IPS-18c (cell line): ENCODE results near the gene RTL1.

Source experiments
- H3K4me3 ChIP-seq: 2 replicates; pipeline ENCODE4 v1.7.0; 2013; ENCODE audit warnings: low read depth, mild to moderate bottlenecking, low read length, moderate library complexity; ENCODE audit not compliant: insufficient read depth
- H3K9me3 ChIP-seq: one replicate; pipeline ENCODE4 v1.6.1; 2013; ENCODE audit warnings: mild to moderate bottlenecking, low read length, moderate library complexity; ENCODE audit not compliant: control insufficient read depth, insufficient read depth

The RTL1 gene

DNA sequence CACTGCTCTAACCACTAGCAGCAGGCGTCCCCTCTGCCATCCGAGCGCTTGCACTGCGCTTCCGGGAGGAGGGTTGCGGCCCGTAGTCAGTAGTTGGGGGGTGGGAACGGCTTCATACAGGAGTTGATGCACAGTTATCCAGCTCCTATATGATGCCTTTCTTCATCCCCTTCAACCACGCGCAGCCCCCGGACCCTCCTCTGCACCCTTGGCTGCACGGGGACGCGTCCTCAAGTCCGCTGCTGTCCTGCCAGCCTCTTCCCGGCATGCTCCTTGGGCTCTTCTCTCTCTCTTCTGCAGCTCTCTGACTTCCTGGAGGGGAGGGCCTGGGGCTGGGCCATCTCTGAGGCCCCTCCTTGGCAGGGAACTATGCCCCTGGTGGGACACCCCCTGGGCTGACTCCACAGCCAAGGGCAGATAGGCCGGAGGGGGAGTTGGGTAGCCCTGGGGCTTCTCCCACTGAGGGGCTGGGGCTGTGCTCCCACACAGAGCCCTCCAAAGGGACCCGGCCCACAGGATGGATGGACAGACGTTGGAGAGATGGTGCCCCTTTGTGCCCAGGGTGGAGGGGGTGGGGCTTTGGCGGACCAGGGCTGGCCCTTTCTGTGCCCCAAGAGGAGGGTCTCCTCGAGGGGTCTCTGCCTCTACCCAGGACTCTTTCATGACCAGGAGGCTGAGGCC is 29.0 kb downstream of the RTL1 start:
- H3K4me3 ChIP-seq: no peak overlapping the region

DNA sequence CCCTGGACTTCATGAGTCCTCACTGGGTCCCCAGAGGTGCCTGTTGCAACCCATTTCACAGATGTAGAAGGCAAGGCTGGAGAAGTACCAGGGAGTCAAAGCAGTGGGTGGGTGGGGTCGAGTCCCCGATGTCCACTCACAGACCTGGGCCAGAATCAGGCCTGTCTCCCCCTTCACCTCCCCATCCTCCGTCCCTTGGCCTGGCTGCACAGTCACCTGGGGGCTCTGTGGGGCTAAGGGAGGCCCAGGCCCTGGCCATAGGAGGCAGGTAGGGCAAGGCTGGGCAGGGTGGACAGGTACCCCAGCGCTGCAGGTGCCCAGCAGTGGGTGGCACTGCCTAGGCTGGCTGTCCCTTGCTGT is 29.5 kb downstream of the RTL1 start:
- Histone ChIP-seq H3K4me3 (no peak overlapping the region), H3K9me3 (no peaks in the 10 kb centered on the region)

More for the DNA sequence above, 29.0 kb downstream of the RTL1 start:
- H3K9me3 ChIP-seq: no peaks in the 10 kb centered on the region

DNA sequence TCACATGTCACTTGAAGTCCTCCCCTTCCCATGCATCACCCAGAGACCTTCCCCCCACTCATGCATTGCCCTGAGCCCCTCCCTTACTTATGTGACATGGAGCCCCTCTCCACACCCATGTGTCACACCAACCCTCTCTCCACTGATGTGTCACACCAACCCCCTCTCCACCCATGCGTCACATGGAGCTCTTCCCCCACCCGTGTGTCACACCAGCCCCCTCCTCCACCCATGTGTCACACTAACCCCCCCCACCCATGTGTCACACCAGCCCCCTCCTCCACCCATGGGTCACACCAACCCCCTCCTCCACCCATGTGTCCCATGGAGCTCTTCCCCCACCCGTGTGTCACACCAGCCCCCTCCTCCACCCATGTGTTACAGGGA is 30.4 kb downstream of the RTL1 start:
- Histone ChIP-seq H3K9me3 (no peaks in the 10 kb centered on the region), H3K4me3 (no peak overlapping the region)

DNA sequence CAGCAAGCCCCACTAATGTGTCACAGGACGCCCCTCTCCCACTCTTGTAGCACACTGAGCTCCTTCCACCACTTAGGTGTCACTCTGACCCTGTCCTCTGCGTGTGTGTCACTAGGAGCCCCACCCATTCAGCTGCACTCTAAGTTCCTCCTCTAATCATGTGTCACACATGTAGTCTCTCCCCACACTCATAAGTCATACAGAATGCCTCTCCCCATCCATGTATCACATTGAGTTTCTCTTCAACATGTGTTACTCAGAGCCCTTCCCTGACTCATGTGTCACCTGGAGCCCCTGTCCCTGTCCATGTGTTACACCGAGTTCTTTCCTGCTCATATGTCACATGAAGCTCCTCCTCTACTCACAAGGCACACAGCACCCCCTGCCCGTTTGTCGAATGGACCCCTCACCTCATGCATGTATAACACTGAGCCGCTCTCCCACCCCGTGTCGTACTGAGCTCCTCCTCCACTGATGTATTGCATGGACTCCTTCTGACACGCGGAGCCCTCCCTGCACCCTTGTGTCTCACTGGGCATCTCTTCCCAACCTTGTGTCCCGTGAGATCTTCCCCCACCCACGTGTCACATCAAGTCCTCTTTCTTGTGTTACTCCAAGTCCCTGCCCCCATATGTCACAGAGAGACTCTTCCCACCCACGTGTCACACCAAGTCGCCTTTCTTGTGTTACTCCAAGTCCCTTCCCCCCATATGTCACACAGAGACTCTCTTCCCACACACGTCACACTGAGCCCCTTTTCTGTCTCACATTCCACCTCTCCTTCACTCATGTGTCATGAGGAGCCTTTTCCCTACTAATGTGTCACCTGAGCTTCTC is 31.0 kb downstream of the RTL1 start:
- no peaks in the 10 kb centered on the region for H3K9me3 ChIP-seq
- no peak overlapping the region for H3K4me3 ChIP-seq

DNA sequence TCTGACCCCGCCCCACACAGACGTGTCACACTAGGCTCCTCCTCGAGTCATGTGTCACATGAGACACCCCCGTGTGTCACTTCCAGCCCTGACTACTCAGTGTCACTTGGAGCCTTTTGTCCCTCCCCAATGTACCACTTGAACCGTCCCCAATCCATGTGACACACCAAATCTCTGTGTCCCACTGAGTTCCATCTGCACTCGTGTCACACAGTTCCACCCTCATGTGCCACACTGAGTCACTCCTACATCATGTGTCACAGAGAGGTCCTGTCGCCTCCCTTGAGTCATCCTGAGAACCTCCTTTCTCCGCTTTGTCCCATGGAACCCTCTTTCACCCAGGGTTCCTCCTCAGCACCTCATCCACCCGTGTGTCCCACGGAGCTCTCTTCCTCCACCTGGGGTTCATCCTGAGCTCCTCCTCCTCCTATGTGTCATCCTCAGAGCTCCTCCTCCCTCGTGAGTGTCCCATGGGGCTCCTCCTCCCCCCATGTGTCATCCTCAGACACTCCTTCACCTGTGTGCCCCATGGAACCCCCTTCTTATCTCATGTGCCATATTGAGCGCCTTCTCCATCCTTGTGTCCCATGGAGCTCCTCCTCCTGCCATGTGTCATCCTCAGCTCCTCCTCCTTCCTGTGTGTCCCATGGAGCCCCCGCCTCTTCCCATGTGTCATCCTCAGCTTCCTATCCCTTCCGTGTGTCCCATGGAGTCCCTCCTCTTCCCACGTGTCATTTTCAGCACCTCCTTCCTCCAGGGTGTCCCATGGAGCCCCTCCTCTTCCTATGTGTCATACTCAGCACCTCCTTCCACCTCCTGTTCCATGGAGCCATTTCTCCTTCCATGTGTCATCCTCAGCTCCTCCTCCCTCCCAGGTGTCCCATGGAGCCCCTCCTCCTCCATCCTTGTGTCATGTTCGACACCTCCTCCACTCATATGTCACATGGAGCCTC is 32.0 kb downstream of the RTL1 start:
- no peak overlapping the region for H3K4me3 ChIP-seq
- H3K9me3 ChIP-seq: no peaks in the 10 kb centered on the region

DNA sequence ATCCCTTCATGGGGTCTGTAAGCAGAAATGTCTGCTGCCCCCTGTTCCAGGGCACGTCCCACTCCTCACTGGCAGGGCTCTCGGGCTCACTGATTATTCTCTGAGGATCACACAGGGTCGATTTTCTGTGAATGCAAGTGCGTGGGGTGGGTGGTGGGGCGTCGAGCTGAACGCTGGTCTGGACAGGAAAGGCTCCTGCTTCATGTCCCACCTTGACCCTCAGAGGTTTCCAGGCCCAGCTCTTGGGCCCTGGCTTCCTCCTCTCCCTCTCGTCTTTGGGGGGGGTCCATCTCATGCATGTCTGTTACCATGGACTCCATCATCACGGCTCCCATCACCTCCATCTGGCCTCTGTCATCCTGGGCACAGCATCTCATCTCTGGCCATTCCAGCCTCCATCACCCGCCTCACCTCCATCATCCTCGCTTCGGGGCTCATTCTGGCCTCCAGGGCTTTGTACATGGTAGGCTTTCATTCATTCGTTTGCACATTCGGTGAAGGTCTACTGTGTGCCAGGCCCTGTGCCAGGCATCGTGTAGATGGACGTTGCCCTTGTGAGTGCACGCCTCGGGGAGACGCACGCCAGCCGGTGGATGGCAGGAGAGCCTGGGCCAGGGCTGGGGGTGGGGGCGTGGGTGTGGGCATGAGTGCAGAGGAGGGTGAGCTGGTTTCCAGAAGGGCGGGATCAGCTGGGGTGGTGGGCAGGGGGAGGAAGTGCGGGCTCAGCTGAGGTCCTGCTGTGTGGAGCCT is 34.7 kb downstream of the RTL1 start:
- no peak overlapping the region for H3K4me3 ChIP-seq
- no peaks in the 10 kb centered on the region for H3K9me3 ChIP-seq

DNA sequence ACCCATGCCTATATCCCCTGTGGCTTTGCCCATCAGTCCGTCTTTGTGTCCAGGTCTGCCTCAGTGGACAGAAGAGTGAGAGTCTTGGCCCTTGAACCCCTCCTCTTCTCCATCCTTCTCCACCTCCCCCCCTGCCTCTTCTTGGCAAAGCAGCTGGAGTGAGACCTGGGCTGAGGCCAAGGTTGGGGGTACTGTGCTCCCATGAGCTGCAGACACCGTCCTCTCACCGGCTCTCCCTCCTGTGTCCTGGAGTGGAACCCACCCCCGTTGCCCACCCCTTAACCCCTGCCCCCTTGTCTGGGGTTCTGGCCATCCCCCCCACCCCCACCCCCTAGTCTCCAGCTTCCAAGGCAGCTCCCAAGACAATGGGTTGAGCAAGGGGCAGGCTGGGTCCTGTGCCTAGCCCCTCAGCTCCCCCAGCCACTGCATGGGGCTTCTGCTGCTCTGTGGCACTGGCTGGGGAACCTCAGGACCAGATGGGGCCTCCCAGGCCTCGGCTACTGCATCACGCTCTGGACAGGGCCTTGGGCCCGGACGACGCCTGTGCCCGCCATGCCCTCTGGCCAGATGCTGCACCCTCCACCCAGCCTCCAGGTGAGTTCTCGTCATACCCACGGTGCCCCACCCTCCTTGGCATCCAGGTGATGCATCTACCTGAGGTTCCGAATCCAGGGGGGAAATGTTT is 35.7 kb downstream of the RTL1 start:
- H3K4me3 ChIP-seq: no peak overlapping the region

DNA sequence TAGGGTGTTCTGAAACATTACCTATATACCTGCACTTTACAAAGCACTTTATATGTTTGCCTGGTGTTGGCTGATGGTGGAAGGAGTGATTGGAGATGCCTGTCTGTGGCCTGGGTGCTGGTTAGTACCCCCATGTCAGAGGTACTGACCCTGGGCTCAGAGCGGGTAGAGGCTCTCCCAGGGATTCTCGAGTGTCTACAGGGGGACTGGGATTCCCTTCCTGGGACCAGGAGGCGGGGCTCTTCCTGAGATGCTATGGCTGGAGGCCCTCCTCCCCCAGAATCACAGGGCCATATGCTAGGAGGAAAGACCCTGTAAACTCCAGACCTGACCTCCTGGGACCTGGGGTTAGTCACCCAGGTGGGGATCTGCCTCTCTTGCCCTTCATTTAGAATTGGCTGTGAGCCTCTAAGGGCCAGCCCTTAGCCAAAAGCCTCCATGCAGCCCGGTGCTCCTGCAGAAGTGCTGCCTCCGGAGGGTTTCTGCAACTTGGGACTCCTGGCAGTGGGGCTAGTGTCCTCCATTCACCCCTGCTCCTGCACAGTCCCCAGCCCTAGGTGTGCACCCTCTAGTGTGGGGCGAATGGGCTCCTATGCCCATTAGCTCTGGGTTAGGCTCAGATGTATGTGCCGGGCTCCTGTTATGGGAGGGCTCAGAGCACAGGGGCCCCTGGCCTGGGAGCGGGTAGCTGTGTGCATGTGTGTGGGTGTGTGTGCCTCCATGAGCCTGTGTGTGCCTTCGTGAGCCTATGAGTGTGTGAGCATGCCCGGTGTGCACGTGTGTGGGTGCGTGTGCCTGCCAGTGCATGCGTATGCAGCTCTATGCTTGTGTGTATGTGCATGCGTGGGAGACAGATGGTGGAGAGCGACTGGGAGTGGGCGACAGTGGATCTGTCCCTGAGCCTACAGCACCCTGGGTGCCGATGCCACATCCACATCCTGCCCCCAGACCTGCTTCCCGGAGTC is 36.6 kb downstream of the RTL1 start:
- H3K4me3 ChIP-seq: no peak overlapping the region; the same call in 1 of the 2 replicates
- no peaks in the 10 kb centered on the region for H3K9me3 ChIP-seq

More for the DNA sequence above, 35.7 kb downstream of the RTL1 start:
- no peaks in the 10 kb centered on the region for H3K9me3 ChIP-seq

DNA sequence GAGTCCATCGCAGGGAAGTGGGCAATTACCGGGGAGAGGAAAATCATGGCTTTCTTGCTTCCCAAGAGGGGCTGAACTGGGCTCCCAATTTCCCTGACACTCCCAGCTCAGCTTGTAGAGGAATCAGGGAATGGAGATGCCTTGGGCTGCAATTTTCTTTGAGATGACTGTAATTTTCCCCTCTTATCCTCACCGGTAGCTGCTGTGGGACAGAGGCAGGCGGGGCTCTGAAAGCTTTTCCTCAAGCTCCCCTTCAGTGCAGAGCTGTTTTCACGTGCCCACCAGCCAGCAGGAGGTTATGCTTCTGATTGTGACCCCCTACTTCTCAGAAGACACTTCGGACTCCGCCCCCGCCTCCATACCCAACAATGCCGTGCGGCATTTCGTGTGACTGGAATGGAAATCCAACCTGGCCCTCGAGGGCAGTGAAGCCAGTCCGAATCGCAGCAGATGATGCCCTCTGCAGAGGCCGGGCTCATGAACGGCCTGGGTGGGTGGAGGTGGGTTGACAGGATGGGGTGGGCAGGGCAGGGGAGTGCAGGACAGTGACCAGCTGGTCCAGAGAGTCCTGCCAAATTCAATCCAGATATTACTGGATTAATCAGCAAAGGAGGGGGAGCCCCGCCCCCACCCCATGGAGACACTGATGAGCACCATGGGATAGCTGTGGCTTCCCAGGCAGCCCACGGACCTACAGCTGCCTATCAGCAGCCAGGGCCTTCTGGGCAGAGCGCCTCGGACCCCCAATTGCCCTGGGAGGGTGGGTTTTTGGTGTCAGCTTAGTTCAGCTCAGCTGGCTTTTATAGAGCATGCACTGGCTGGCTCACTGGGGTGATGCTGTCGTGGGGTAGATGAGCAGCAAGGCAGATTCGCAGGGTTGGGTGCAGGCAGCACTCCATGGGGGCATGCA is 37.6 kb downstream of the RTL1 start:
- Histone ChIP-seq H3K9me3 (no peaks in the 10 kb centered on the region), H3K4me3 (no peak overlapping the region)

DNA sequence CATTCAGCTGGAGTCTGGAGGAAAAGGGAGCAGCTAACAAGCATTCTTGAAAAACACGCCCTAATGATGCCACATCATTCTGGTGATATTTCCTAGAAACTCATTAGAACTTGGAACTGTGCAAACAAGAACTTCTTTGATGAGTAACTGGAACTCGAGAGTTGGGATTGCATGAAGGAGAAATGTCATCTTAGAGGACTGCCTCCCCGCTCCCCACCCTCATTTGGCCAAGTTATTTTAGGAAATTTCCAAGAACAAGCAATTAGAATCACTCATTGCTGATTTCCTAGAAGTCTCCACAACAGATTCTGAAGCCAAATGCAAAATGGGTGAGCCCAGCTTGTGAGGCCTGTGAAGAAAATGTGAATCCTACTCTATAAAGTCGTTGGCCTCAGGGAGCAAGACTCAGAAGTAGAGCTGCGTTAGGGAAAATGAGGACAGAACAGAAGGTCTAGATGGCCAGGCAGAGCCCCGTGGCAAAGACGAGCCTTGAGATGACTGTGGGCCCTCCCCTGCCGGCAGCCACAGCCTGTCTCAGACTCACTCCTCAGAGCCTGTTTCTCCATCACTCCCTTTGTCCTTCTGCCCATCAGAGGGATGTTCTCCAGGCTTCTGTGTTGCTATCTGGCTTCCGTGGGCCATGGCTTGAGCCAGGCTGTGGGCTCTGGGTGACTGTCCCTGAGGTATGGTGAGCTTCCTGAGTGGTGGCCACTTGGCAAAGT is 38.4 kb downstream of the RTL1 start:
- Histone ChIP-seq H3K4me3 (no peak overlapping the region), H3K9me3 (no peaks in the 10 kb centered on the region)

DNA sequence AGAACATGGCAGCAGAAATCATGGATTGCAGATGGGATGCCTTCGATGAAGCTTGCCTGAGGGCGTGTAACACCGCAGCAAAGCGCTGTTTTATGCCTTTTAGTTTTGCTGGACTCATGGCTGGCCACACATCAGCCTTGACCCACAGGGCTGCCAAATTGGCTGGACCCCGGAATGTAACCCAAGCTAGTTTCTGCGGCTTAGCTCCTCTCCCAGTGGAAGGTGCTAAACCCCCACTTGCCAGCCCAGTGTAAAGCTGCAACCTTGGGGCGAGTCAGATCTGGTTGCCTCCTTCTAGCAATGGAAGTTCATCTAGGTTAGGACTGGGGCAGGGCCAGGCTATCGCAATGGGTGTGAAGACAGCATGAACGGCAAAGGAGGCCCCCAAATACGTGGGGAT is 39.3 kb downstream of the RTL1 start:
- H3K9me3 ChIP-seq: no peaks in the 10 kb centered on the region
- H3K4me3 ChIP-seq: no peak overlapping the region

DNA sequence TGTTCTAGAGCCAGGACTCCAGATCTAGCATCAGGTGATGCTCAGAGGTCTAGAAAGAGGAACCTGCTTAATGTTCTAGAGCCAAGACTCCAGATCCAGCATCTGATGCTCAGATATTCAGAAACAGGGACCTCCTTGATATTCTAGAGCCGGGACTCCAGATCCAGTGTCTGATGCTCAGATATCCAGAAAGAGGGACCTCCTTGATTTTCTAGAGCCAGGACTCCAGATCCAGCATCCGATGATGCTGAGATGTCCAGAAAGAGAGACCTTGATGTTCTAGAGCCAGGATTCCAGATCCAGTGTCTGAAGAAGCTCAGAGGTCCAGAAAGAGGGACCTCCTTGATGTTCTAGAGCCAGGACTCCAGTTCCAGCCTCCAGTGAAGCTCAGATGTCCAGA is 40.7 kb downstream of the RTL1 start:
- no peak overlapping the region for H3K4me3 ChIP-seq

DNA sequence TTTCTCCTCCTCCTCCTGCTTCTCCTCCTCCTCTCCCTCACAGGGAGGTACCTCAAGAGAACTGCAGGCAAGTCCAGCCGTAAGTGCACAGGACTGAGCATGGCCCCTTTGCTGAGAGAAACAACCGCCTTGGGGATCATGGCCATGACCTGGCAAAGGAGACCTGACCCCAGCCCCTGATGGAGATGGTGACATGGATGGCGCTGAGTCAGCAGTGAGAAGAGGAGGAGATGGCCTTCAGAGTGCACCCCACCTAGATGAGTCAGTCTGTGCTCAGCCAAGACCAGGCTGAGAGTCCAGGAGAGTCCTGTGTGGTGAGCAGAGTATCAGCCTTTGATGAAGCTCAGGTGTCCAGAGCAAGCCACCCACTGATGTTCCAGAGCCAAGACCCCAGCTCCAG is 41.2 kb downstream of the RTL1 start:
- H3K4me3 ChIP-seq: no peak overlapping the region
- no peaks in the 10 kb centered on the region for H3K9me3 ChIP-seq

More for the DNA sequence above, 40.7 kb downstream of the RTL1 start:
- H3K9me3 ChIP-seq: no peaks in the 10 kb centered on the region

DNA sequence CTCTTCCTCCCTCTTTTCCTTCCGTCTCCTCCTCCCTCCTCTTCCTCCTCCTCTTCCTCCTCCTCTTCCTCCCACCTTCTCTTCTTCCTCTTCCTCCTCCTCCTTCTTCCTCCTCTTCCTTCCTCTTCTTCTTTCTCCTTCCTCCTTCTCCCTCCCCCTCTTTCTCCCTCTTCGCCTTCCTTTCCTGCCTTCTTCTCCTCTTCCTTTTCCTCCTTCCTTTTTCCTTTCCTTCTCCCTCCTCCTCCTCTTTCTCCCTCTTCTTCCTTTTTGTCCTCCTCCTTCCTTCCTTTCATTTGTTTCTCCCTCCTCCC is 41.6 kb downstream of the RTL1 start:
- Histone ChIP-seq H3K9me3 (no peaks in the 10 kb centered on the region), H3K4me3 (no peak overlapping the region)
